GM21825 (cell line): ENCODE measurements around the gene RERE.

Source experiments
- ATAC-seq: cut with Tn5 transposase; IDR thresholded peaks from one replicate; pipeline ENCODE4 v1.9.1; 2021; ENCODE audit warnings: mild to moderate bottlenecking, moderate library complexity; ENCODE audit not compliant: unreplicated experiment

The RERE gene

GRCh38 chr1:8817412-8818324 is at the start of gene RERE:
Gene RERE (minus strand): TSS chr1:8817640.
- peak; percentile 89 for ATAC-seq

- ATAC-seq: no peak
Observed at GRCh38 chr1:8866792-8867415, 49.5 kb upstream of the RERE start.

GRCh38 chr1:8866173-8866791 is 48.8 kb upstream of the RERE start:
- ATAC-seq: no peak

DNA sequence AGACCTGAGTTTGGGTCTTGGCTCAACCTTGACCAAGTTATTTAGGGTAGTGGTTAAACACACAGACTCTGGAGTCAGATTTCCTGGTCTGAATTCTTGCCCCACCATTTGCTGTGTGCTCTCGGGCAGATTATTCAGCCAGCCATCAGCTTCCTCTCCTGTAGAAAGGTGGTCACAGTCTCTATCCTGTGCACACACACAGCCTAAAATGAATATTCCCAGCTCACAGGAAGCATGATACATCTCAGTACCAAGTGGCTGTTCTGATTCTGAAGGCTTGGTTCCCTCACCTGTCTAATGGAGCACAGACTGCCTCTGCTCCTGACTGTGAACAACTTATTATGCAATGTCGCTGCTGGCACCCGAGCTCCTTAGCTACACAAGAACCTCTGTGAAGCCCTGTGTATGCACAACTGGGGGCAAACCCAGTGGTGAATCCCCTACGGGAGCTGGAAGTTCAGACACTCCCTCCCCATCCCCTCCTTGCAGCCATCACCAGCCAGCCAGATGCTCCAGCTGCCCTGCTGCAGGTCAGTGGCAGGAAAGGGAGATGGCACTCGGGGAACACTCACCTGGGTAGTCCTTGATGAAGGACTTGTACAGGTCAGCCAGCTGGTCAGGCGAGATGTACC is 47.4 kb upstream of the RERE start:
- ATAC-seq: no peak

DNA sequence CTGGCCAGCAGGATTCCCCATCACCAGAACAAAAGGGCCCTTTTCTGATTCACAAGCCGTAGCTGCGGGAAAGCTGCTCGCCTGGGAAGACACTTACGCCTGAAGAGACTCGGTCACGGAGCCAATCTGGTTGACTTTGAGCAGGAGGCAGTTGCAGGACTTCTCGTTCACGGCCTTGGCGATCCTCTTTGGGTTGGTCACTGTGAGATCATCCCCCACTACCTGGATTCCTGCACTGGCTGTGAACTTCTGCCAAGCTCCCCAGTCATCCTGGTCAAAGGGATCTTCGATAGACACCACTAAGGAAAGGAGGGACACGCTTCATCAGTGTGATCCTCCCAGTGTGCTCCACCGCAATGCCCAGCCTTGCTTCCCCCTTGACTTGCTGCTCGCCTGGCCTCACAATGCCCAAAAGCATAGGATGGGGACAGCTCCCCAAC is 46.4 kb upstream of the RERE start:
- no peak for ATAC-seq

- no peak for ATAC-seq
Observed at GRCh38 chr1:8863138-8863537, 45.7 kb upstream of the RERE start.

- ATAC-seq: no peak
Observed at GRCh38 chr1:8862528-8862927, 45.1 kb upstream of the RERE start.

DNA sequence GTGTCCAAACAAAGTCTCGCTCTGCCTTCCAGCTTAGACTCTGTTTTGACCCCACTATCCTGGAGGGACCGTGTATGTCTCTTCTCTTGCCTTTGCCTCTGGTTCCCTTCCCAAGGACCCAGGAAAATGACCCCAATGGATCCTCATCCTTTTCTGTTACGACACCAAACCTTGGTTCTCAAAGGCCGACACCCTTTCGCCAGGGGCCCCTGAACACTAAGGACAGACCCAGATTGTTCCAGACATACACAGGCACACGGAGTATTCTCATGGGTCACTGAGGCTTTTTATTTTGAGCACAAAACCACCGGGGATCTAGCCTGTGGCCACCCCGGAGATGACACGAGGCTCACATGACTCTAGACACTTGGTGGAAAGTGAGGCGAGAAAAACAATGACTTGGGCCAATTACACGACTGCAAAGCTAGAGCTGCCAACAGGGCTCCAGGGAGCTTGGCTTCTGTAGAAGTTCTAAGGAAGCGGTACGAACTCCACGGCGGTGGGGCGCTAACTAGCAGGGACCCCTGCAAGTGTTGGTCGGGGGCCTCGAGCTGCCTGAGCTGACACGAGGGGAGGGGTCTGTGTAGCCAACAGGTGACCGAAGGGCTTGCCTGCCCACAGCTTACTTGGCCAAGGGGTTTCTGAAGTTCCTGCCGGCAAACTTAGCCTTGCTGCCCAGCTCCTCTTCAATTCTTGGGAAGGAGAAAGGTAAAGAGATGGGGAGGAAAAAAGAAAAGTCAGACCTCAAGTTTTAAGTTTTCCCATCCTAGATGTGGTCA is 43.5 kb upstream of the RERE start:
- ATAC-seq: no peak

DNA sequence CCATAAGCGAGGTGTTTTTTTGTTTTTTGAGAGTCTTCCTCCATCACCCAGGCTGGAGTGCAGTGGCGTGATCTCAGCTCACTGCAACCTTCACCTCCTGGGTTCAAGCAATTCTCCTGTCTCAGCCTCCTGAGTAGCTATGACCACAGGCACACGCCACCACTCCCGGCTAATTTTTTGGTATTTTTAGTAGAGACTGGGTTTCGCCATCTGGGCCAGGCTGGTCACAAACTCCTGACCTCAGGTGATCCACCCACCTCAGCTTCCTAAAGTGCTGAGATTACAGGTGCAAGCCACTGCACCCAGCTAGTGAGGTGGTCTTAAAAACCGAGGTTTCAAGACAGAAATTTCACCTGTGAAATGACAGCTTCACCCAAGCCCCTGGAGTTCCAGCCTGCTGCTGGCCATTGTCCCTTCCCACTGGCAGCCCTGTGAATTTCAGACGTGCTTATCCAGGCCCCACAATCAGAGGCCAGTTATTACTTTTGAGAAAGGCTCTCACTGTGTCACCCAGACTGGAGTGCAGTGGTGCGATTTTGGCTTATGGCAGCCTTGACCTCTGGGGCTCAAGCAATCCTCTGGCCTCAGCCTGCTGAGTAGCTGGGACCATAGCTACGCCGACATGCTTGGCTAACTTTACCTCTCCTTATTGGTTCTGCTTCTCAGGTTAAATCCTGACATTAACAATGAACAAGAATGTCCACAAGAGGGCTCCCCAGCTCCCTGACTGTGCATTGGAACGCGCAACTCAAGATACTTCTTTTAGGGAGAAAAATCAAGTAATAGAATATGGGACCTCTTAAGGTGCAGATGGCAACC is 41.7 kb upstream of the RERE start:
- no peak for ATAC-seq

- ATAC-seq: no peak
Observed at GRCh38 chr1:8858112-8858668, 40.8 kb upstream of the RERE start.

- ATAC-seq: no peak
Observed at GRCh38 chr1:8856689-8857412, 39.4 kb upstream of the RERE start.

GRCh38 chr1:8854240-8854639 is 36.8 kb upstream of the RERE start:
- no peak for ATAC-seq

GRCh38 chr1:8851060-8851459 is 33.6 kb upstream of the RERE start:
- no peak for ATAC-seq

- peak; percentile 68 for ATAC-seq
Observed at GRCh38 chr1:8848663-8849386, 31.4 kb upstream of the RERE start.

DNA sequence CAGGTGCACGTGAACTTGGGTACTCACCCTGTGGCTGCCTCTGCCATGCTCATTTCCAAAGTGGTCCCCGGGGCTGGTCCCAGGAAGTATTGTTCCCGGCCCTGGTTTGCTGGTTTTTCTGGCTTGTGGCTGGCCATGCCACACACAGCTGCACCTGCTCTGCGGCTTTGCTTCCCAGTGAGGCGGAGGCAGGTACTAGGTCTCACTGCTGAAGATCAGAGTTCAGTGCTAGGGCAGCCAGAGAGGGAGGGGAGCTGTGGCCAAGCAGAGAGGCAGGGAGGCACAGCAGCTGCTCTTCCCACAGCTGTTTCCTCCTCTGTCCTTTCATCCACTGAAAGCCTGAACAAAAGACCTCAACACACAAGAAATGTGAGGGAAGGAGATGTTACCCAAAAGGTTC is 30.6 kb upstream of the RERE start:
- no peak for ATAC-seq

DNA sequence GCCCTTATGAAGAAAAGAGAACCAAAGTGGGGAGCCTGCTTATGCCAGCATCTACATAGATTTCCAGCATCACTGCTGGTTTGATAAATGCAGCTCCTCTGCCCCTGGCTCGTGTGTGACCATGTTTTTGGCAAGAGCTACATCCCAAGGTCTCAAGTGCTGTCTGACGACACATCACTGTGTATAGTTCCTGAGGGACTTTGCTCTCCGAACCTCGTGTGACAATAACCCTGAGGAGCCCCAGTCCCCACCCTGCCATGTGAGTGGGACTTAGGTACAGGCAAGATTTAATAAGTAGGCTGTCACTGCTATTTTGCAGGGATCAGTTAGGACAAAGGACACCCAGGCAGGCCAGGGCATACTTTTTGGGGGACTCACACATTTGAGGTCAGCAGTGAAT is 28.8 kb upstream of the RERE start:
- no peak for ATAC-seq

DNA sequence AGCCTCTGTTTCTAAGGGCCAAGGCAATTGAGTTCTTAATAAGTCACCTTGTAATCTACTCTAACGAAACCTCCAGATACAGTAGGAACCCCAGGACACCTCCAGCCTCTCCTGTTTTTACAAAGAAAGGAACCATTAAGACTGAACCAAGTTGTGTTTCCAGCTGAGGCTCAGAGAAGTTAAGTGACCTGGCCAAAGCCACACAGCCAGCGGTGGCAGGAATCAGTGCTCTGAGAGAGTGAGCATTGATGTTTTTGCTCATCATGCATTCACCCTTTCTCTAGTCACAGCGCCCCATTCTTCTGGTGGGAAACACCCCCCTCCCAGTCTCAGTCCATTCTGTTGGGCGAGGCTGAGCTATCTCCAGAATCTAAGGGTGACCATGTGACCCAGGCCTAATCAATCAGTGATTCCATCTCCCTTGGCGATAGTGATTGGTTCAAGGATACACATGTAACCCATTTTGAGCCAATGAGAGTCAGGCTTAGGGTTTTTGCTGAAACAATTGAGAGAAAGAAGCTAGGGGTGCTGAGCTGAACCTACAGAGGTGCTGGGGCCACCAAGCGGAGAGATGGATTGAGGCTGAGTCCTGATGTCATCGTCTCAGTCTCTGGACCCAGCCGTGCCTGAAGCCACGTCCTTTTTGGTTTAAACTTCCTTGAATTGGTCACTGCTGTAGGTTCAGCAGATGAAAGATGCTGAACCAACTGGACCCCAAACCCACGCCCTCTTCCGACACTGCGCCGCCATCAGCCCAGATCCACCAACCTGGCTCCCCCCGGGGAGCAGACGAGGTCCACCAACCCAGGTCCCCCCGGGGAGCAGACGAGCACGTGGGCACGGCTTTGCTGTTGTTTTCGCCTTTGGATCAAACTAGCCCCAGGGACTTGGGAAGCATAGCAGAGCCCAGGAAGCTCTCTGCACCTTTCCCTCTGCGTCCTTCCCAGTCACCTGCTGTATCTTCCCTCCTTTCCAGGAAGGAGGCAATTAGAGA is 28.0 kb upstream of the RERE start:
- no peak for ATAC-seq
